ENCODE results near the gene KLHL22. TPM values are rescaled to one million over a fixed set of nuclear protein-coding genes. Genes with fewer than 3 reads are reported as not detected.

Gene KLHL22
- total and polyA plus RNA-seq, 2 of the 4 experiments (the other 2 are of a cell fraction) = 27.1 to 30.1 TPM

GRCh38 chr22:20531404-20532201, 36.0 kb upstream of the KLHL22 start (continued):
- TF ChIP-seq MXI1 (IDR thresholded peaks at IDR 0.05; ENCODE audit: borderline replicate concordance, low read depth, low read length) (peak; percentile 72; the same call in 1 of the 2 replicates), NFE2L2 (IDR thresholded peaks at IDR 0.05; ENCODE audit: low read depth, low read length) (no peak), POLR2A (IDR thresholded peaks at IDR 0.05; ENCODE audit: low read depth, low read length) (0 out of 2 replicates have a peak, but pooled peaks have one; percentile 14)

- H2AK9ac ChIP-seq (replicated peaks; ENCODE audit: low read depth, low read length, poor library complexity) = peak overlapping the region; percentile 88
- peak overlapping the region; percentile 12; the same call in 1 of the 2 replicates for H3K9ac ChIP-seq (ENCODE audit: low read depth, low read length)
- H2BK20ac ChIP-seq (ENCODE audit: low read depth, low read length) = peak overlapping the region; percentile 23
- peak overlapping the region; percentile 97 for H2BK5ac ChIP-seq (ENCODE audit: low read depth, low read length, poor library complexity, severe bottlenecking)
- peaks cover 22 to 78% of the 10 kb centered on the region in 2 experiments for H3K79me1 ChIP-seq (ENCODE audit: low read depth in 1 of 2, low read length in 2 of 2)
- H3K4me1 ChIP-seq (ENCODE audit: control insufficient read depth, insufficient read depth, low read length) = peaks cover 48% of the 10 kb centered on the region
- H3K36me3 ChIP-seq (ENCODE audit: control insufficient read depth, insufficient read depth, low read length) = peaks cover 18% of the 10 kb centered on the region
- H4K8ac ChIP-seq (ENCODE audit: low read depth in 2 of 2, low read length in 2 of 2) = peak overlapping the region; percentile 72 to 77; a peak in 3 of 4 replicates
- H4K20me1 ChIP-seq (ENCODE audit: insufficient read depth, low read length) = peaks cover 74% of the 10 kb centered on the region
- peak overlapping the region; percentile 91 for H3K27ac ChIP-seq (ENCODE audit: insufficient read depth, low read length)
- H4K5ac ChIP-seq (ENCODE audit: low read depth, low read length) = peak overlapping the region; percentile 31; the same call in 1 of the 2 replicates
- in situ Hi-C loops (cut with MboI; ENCODE audit: low sequenced_read_pairs) (no loop called here), dilution Hi-C loops (cut with HindIII; ENCODE audit: low sequenced_read_pairs, unreplicated experiment) (no loop called here), intact Hi-C loops (cut with micrococcal nuclease) (no loop called here)
- peak overlapping the region; percentile 95 for H2AK5ac ChIP-seq (ENCODE audit: low read depth, low read length)
- ChIA-PET POLR2A (ENCODE audit: unreplicated experiment) (no interaction called here), CTCF (no interaction called here)
- peak overlapping the region; percentile 93 for H3K4ac ChIP-seq (ENCODE audit: low read depth, low read length)
- peak overlapping the region; percentile 72 for H3K14ac ChIP-seq (replicated peaks; ENCODE audit: low read depth, low read length)
- H4K91ac ChIP-seq (ENCODE audit: insufficient read depth, low read depth, low read length) = peak overlapping the region; percentile 77
- no TSS peak for BruUV-seq (replicated peaks)
- H3K18ac ChIP-seq (ENCODE audit: low read depth, low read length) = no peak overlapping the region
- H3K4me2 ChIP-seq (ENCODE audit: low read depth, low read length) = peak overlapping the region; percentile 26
- H3K56ac ChIP-seq (ENCODE audit: extremely low read depth, insufficient read depth, low read length) = peak overlapping the region; percentile 57
- peak overlapping the region; percentile 19 for H2AFZ ChIP-seq (replicated peaks; ENCODE audit: low read length, poor library complexity)
- ATAC-seq (ENCODE audit: low read depth) (no peak; the same call in 1 of the 2 replicates), DNase-seq (no peak)
- no CpG with 5 or more reads among the region's 1 CpG for WGBS, 2 experiments (ENCODE audit: extremely low coverage in 2 of 2, insufficient read length in 1 of 2)
- peak overlapping the region; percentile 76 for H2BK120ac ChIP-seq (ENCODE audit: low read depth, low read length)
- peak overlapping the region; percentile 89; the same call in 1 of the 2 replicates for H3K23ac ChIP-seq (ENCODE audit: low read depth, low read length)
- peak overlapping the region; percentile 63; the same call in 1 of the 3 replicates for H2BK15ac ChIP-seq (ENCODE audit: low read depth, low read length)
- H3K4me3 ChIP-seq (ENCODE audit: insufficient read depth, low read depth, low read length) = no peak overlapping the region
- TF ChIP-seq CTCF (conservative IDR thresholded peaks at IDR 0.05; ENCODE audit: low read depth, low read length) (no peak), POLR2A (IDR thresholded peaks at IDR 0.05; ENCODE audit: low read depth, low read length) (peak; percentile 46; the same call in 1 of the 2 replicates)
- peaks cover 41% of the 10 kb centered on the region for H3K9me1 ChIP-seq (ENCODE audit: insufficient read depth, low read length)
- H3K27me3 ChIP-seq (ENCODE audit: control insufficient read depth, insufficient read depth, low read length) = no peaks in the 10 kb centered on the region
- H3K9me3 ChIP-seq (ENCODE audit: control insufficient read depth, insufficient read depth, low read length) = no peaks in the 10 kb centered on the region
Observed at GRCh38 chr22:20531154-20531403, 35.5 kb upstream of the KLHL22 start.

Data from IMR-90 (cell line).